GM21423 (cell line): ENCODE measurements around the gene HBS1L.

Experiments used
- ATAC-seq: cut with Tn5 transposase; IDR thresholded peaks from one replicate; pipeline ENCODE4 v1.9.1; 2021; ENCODE audit warnings: mild to moderate bottlenecking, moderate library complexity; ENCODE audit not compliant: unreplicated experiment

Gene HBS1L

GRCh38 chr6:135054569-135055498 is at the start of gene HBS1L:
Gene HBS1L, minus strand, starts transcription at chr6:135054822. Its CDS starts 131 bp downstream, at chr6:135054691.
- ATAC-seq: peak; percentile 97

GRCh38 chr6:135104199-135104598 is 49.6 kb upstream of the HBS1L start:
- no peak for ATAC-seq

GRCh38 chr6:135102191-135102590 is 47.6 kb upstream of the HBS1L start:
- no peak for ATAC-seq

GRCh38 chr6:135097172-135097571 is 42.5 kb upstream of the HBS1L start:
- ATAC-seq: no peak

- no peak for ATAC-seq
Measured at GRCh38 chr6:135096403-135097130, 41.9 kb upstream of the HBS1L start.

- no peak for ATAC-seq
Measured at GRCh38 chr6:135095716-135096115, 41.1 kb upstream of the HBS1L start.

- ATAC-seq: peak; percentile 53
Measured at GRCh38 chr6:135094403-135094821, 39.8 kb upstream of the HBS1L start.

GRCh38 chr6:135093578-135093977 is 39.0 kb upstream of the HBS1L start:
- no peak for ATAC-seq

- ATAC-seq: no peak
Measured at GRCh38 chr6:135092724-135093123, 38.1 kb upstream of the HBS1L start.

GRCh38 chr6:135090819-135091218 is 36.2 kb upstream of the HBS1L start:
- no peak for ATAC-seq

GRCh38 chr6:135089901-135090300 is 35.3 kb upstream of the HBS1L start:
- no peak for ATAC-seq

GRCh38 chr6:135088818-135089809 is 34.5 kb upstream of the HBS1L start:
- peak; percentile 67 for ATAC-seq

GRCh38 chr6:135088281-135088680 is 33.7 kb upstream of the HBS1L start:
- ATAC-seq: peak; percentile 6

GRCh38 chr6:135087803-135088202 is 33.2 kb upstream of the HBS1L start:
- ATAC-seq: peak; percentile 36

- ATAC-seq: peak; percentile 15
Measured at GRCh38 chr6:135087403-135087802, 32.8 kb upstream of the HBS1L start.

- ATAC-seq: no peak
Measured at GRCh38 chr6:135086414-135086764, 31.8 kb upstream of the HBS1L start.

GRCh38 chr6:135085700-135086413 is 31.2 kb upstream of the HBS1L start:
- ATAC-seq: no peak

- ATAC-seq: no peak
Measured at GRCh38 chr6:135084916-135085269, 30.3 kb upstream of the HBS1L start.

- ATAC-seq: no peak
Measured at GRCh38 chr6:135084001-135084915, 29.6 kb upstream of the HBS1L start.
